Tibial artery (tissue), 4 donors: ENCODE data around the gene KRT77.

ENCODE experiments used
- DNase-seq, 2 donors: peaks; one replicate each; pipeline ENCODE4 v3.0.0-alpha.2; 2019
- H3K27ac ChIP-seq, 2 donors: fragments of 200-600 bp; sonication (generic) in 1 of 2; 1 replicate in 1 of 2; 2 replicates in 1 of 2; pipeline ENCODE4 v1.5.1; 2018 to 2019; ENCODE audit warnings: mild to moderate bottlenecking in 1 of 2
- H3K27me3 ChIP-seq, 2 donors: fragments of 200-600 bp; sonication (generic) in 1 of 2; one replicate each; pipeline versions ENCODE4 v1.5.1 to v1.6.0; 2016 to 2019
- H3K36me3 ChIP-seq, 3 donors: fragments of 200-600 bp; sonication (generic) in 2 of 3; one replicate each; pipeline ENCODE4 v1.5.1; 2016 to 2019; ENCODE audit warnings: mild to moderate bottlenecking in 2 of 3
- H3K4me1 ChIP-seq, 4 donors: fragments of 200-600 bp; sonication (generic) in 2 of 4; 1 replicate in 3 of 4; 2 replicates in 1 of 4; pipeline ENCODE4 v1.5.1; 2016 to 2019
- H3K4me3 ChIP-seq, 2 donors: fragments of 200-600 bp; sonication (generic) in 1 of 2; 1 replicate in 1 of 2; 2 replicates in 1 of 2; pipeline ENCODE4 v1.5.1; 2018 to 2019; ENCODE audit warnings: mild to moderate bottlenecking in 2 of 2
- H3K9me3 ChIP-seq, 3 donors: fragments of 200-600 bp; sonication (generic) in 1 of 3; one replicate each; pipeline ENCODE4 v1.5.1; 2016 to 2019
- intact Hi-C: fragments of 100-400 bp; cut with DNase I; formaldehyde crosslinking; loops from one replicate; pipeline ENCODE4 v1.15.0; 2023; ENCODE audit warnings: low total_unique reads
- TF ChIP-seq, protein P1 (sequence below), 2 experiments: fragments of 200-600 bp in 1 of 2; fragments of 450-650 bp in 1 of 2; IDR thresholded peaks; one replicate each; pipeline ENCODE4 v1.5.1; 2017 to 2019; ENCODE audit warnings: antibody characterized with exemption in 2 of 2, mild to moderate bottlenecking in 1 of 2, moderate library complexity in 1 of 2

Gene KRT77

DNA sequence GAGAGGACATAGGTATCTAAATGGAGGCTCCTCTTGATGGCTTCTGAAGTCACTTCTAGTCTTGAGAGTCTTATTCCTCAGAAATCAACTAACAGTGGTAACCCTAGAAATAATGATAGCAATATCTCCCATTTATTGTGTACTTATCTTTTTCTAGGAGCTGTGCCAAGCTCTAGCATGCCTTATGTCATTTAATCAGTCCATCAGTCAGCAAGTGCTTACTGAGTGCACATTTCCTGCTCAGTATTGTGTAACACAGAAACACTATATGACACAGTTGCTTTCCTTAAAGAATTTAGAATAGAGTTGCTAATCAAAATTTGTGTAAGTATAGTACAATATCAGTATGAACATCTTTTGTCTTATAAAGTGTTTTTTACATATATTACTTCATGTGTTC is 37.3 kb upstream of the KRT77 start:
- no peaks in the 10 kb centered on the region for H3K9me3 ChIP-seq

DNA sequence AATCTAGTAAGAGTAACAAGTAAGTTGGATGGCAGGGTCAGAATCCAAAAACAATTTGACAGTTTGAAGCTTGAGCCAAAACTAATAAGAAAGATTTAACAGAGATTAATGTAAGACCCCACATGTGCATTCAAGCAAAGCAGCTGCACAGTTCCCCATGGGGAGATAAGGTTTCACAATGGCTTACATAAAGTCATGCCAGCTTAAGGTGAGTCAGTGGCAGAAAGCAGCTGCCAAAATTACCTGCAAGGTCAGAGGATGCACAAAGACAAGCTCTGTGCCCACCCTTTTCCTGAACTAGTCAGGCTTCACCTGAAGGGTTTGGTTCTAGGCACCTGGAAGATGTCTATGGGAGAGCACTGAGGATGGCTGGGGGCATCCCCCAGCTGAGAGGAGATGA is 36.6 kb upstream of the KRT77 start:
- intact Hi-C loops = no loop called here
- no peak for DNase-seq
- H3K27ac ChIP-seq = no peak overlapping the region
- peaks cover 0 to 32% of the 10 kb centered on the region in 2 donors for H3K27me3 ChIP-seq
- TF ChIP-seq, protein P1, sequence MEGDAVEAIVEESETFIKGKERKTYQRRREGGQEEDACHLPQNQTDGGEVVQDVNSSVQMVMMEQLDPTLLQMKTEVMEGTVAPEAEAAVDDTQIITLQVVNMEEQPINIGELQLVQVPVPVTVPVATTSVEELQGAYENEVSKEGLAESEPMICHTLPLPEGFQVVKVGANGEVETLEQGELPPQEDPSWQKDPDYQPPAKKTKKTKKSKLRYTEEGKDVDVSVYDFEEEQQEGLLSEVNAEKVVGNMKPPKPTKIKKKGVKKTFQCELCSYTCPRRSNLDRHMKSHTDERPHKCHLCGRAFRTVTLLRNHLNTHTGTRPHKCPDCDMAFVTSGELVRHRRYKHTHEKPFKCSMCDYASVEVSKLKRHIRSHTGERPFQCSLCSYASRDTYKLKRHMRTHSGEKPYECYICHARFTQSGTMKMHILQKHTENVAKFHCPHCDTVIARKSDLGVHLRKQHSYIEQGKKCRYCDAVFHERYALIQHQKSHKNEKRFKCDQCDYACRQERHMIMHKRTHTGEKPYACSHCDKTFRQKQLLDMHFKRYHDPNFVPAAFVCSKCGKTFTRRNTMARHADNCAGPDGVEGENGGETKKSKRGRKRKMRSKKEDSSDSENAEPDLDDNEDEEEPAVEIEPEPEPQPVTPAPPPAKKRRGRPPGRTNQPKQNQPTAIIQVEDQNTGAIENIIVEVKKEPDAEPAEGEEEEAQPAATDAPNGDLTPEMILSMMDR (IDR thresholded peaks at IDR 0.05) = no peak
- H3K4me3 ChIP-seq = no peak overlapping the region
- no peaks in the 10 kb centered on the region for H3K36me3 ChIP-seq
- H3K4me1 ChIP-seq = no peaks in the 10 kb centered on the region
- no peaks in the 10 kb centered on the region for H3K9me3 ChIP-seq

More for the DNA sequence above, 37.3 kb upstream of the KRT77 start:
- no peaks in the 10 kb centered on the region for H3K36me3 ChIP-seq
- no peak overlapping the region for H3K4me3 ChIP-seq
- intact Hi-C loops = no loop called here
- H3K27ac ChIP-seq = no peak overlapping the region
- TF ChIP-seq, protein P1 (IDR thresholded peaks at IDR 0.05) = no peak
- H3K4me1 ChIP-seq = no peaks in the 10 kb centered on the region
- peaks cover 0 to 26% of the 10 kb centered on the region in 2 donors for H3K27me3 ChIP-seq
- DNase-seq = no peak

DNA sequence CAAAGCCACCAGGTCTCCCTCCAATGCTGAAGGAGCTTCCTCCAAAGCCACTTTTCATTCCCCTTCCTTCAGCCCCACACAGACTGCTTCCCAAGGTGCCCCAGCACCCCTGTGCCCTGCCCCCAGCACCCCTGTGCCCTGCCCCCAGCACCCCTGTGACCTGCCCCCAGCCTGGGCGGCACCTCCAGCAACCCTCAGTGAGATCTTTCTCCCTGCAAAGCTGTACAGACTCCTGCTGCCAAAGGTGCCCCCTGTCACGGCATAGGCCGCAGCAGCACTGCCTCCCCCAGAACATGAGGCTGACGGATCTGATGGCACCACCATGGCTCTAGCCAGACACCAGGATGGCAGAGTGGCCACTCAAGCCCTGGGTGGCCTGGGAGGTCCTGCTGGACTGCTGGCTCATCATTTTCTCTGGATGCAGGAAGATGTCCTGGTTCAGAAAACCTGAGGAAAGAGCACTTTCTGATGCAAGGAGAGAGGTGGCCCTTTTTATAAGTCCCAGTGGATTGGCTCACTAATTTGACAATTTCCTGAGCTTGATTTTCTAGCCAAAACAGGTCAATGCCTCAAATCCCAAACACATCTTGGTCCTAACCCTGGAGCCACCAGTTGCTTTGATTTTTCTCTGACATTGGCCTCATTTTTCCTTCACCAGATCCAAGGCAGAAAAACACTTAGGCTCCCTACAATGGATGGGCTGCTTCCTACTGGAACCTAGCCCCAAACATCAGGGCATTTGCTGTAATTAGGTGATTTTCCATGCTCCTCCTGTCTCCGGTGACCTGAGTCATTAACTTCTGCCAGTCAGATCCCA is 32.7 kb upstream of the KRT77 start:
- intact Hi-C loops = no loop called here
- Histone ChIP-seq H3K4me1 (no peaks in the 10 kb centered on the region), H3K36me3 (no peaks in the 10 kb centered on the region), H3K9me3 (no peaks in the 10 kb centered on the region), H3K4me3 (no peak overlapping the region), H3K27me3 (peaks cover 0 to 31% of the 10 kb centered on the region in 2 donors), H3K27ac (no peak overlapping the region)
- TF ChIP-seq, protein P1 (IDR thresholded peaks at IDR 0.05) = no peak
- no peak for DNase-seq

DNA sequence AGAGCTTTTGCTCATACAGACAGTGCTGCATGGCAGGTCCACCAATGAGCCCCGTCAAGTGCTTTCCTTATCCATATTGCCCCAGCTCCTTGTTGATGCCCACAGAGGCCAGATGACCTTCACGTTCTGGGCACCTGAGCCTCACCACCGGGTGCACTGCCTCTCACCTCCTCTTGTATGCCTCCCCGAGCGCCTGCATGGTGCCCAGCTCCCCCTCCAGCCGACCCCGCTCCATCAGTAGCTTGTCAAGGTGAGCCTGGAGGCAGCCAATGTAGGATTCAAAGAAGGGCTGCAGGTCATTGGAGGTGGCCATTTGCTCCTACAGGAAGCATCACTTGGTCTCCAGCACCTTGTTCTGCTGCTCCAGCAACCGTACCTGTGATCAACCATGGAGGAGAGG is 31.8 kb upstream of the KRT77 start:
- Histone ChIP-seq H3K36me3 (no peaks in the 10 kb centered on the region), H3K4me3 (no peak overlapping the region), H3K4me1 (no peaks in the 10 kb centered on the region), H3K27ac (no peak overlapping the region), H3K9me3 (no peaks in the 10 kb centered on the region), H3K27me3 (peaks cover 0 to 31% of the 10 kb centered on the region in 2 donors)
- TF ChIP-seq, protein P1 (IDR thresholded peaks at IDR 0.05) = no peak
- no peak for DNase-seq
- intact Hi-C loops = no loop called here

DNA sequence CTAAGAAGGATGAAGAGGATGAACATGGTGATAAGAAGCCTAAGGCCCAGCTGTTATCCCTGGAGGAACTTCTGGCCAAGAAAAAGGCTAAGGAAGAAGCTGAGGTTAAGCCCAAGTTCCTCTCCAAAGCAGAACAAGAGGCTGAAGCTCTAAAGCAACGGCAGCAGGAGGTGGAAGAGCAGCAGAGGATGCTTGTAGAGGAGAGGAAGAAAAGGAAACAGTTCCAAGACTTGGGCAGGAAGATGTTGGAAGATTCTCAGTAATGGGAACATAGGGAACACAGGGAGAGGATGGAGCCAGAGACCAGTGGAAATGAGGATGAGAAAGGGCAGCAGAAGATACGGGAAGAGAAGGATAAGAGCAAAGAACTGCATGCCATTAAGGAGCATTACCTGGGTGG is 27.5 kb upstream of the KRT77 start:
- Histone ChIP-seq H3K36me3 (no peaks in the 10 kb centered on the region), H3K27me3 (peaks cover 0 to 32% of the 10 kb centered on the region in 2 donors), H3K4me1 (no peaks in the 10 kb centered on the region), H3K4me3 (no peak overlapping the region), H3K9me3 (no peaks in the 10 kb centered on the region), H3K27ac (no peak overlapping the region)
- DNase-seq = no peak
- intact Hi-C loops = no loop called here
- TF ChIP-seq, protein P1 (IDR thresholded peaks at IDR 0.05) = no peak
